GM12878 (cell line): Measurements from ENCODE around the gene PCDHGC3. TPM values are rescaled to one million over a fixed set of nuclear protein-coding genes. Genes with fewer than 3 reads are reported as not detected.

Source experiments
- BACH1 ChIP-seq: fragments of 450-650 bp; IDR thresholded peaks from 2 replicates; pipeline ENCODE4 v1.6.1; 2017; ENCODE audit warnings: mild to moderate bottlenecking, borderline replicate concordance
- BMI1 ChIP-seq: fragments of 450-650 bp; IDR thresholded peaks from 2 replicates; pipeline ENCODE4 v1.6.1; 2016; ENCODE audit warnings: mild to moderate bottlenecking, moderate library complexity, borderline replicate concordance
- CBFB ChIP-seq: IDR thresholded peaks from 2 replicates; pipeline ENCODE4 v1.6.1; 2016; ENCODE audit warnings: antibody characterized with exemption, low read depth
- HDGF ChIP-seq: fragments of 450-650 bp; IDR thresholded peaks from 2 replicates; pipeline ENCODE4 v1.6.1; 2016; ENCODE audit warnings: antibody characterized with exemption
- HSF1 ChIP-seq: fragments of 150-350 bp; IDR thresholded peaks from 2 replicates; pipeline ENCODE4 v1.6.1; 2014; ENCODE audit warnings: mild to moderate bottlenecking, low read depth, low read length
- IRF3 ChIP-seq: fragments of 450-650 bp; IDR thresholded peaks from 2 replicates; pipeline ENCODE4 v1.6.1; 2014; ENCODE audit warnings: mild to moderate bottlenecking
- JUNB ChIP-seq: IDR thresholded peaks from 2 replicates; pipeline ENCODE4 v1.6.1; 2016; ENCODE audit warnings: antibody characterized with exemption, mild to moderate bottlenecking
- KAT2A ChIP-seq: conservative IDR thresholded peaks from 2 replicates; pipeline ENCODE4 v1.6.1; 2011; ENCODE audit warnings: low read depth, low read length; ENCODE audit not compliant: control insufficient read depth
- MLLT1 ChIP-seq: fragments of 450-650 bp; IDR thresholded peaks from 2 replicates; pipeline ENCODE4 v1.6.1; 2016; ENCODE audit warnings: mild to moderate bottlenecking
- PAX5 ChIP-seq: IDR thresholded peaks from 2 replicates; pipeline ENCODE4 v1.6.1; 2011; ENCODE audit warnings: low read depth, low read length, borderline replicate concordance
- PBX3 ChIP-seq: IDR thresholded peaks from 2 replicates; pipeline ENCODE4 v1.6.1; 2011; ENCODE audit warnings: mild to moderate bottlenecking, low read depth, low read length, moderate library complexity; ENCODE audit not compliant: insufficient replicate concordance
- POLR2A ChIP-seq: IDR thresholded peaks from 2 replicates; pipeline ENCODE4 v1.6.1; 2011; ENCODE audit warnings: low read depth, mild to moderate bottlenecking, low read length
- RB1 ChIP-seq: fragments of 450-650 bp; formaldehyde crosslinking; IDR thresholded peaks from 2 replicates; pipeline ENCODE4 v1.6.1; 2017; ENCODE audit warnings: mild to moderate bottlenecking, borderline replicate concordance
- RBBP5 ChIP-seq: fragments of 200-600 bp; sonication (generic); conservative IDR thresholded peaks from 2 replicates; pipeline ENCODE4 v1.6.1; 2016
- SMAD5 ChIP-seq: IDR thresholded peaks from 2 replicates; pipeline ENCODE4 v1.6.1; 2016; ENCODE audit warnings: antibody characterized with exemption, low read depth
- STAT1 ChIP-seq: fragments of 450-650 bp; conservative IDR thresholded peaks from 2 replicates; pipeline ENCODE4 v1.6.1; 2014; ENCODE audit warnings: antibody characterized with exemption, mild to moderate bottlenecking
- SUPT20H ChIP-seq: IDR thresholded peaks from 2 replicates; pipeline ENCODE4 v1.6.1; 2011; ENCODE audit warnings: low read depth, mild to moderate bottlenecking, low read length, moderate library complexity, borderline replicate concordance; ENCODE audit not compliant: control insufficient read depth
- TCF7 ChIP-seq: IDR thresholded peaks from 2 replicates; pipeline ENCODE4 v1.6.1; 2014; ENCODE audit warnings: antibody characterized with exemption, borderline replicate concordance
- USF1 ChIP-seq: IDR thresholded peaks from 2 replicates; pipeline ENCODE4 v1.6.1; 2011; ENCODE audit warnings: borderline replicate concordance, low read depth, mild to moderate bottlenecking, moderate library complexity, mixed read lengths, low read length; ENCODE audit not compliant: insufficient read depth; ENCODE audit errors: extremely low read length
- WRNIP1 ChIP-seq: IDR thresholded peaks from 2 replicates; pipeline ENCODE4 v1.6.1; 2011; ENCODE audit warnings: low read depth, low read length, improper control_type of control experiment, borderline replicate concordance
- YY1 ChIP-seq: IDR thresholded peaks from 2 replicates; pipeline ENCODE4 v1.6.1; 2011; ENCODE audit warnings: low read depth, mild to moderate bottlenecking, low read length
- ZBED1 ChIP-seq: IDR thresholded peaks from 2 replicates; pipeline ENCODE4 v1.6.1; 2016; ENCODE audit warnings: borderline replicate concordance
- ZNF622 ChIP-seq: fragments of 450-650 bp; IDR thresholded peaks from 2 replicates; pipeline ENCODE4 v1.6.1; 2017; ENCODE audit warnings: mild to moderate bottlenecking, inconsistent platforms
- polyA plus RNA-seq, 11 experiments: library from polyadenylated mRNA; depleted of rRNA in 4 of 11; unstranded in 6 of 11; stranded (reverse) in 5 of 11; fragments of >200 nt; fragmentation: Nextera tagmentation in 4 of 11; fragmentation: Illumina TruSeq in 1 of 11; extraction: Ambion mirVana in 4 of 11; extraction: Trizol in 1 of 11; gene quantifications; 1 replicate in 1 of 11; 2 replicates in 10 of 11; pipeline versions ENCODE4 v1.2.1 to v1.2.3, GENCODE V29; 2011 to 2016; ENCODE audit warnings: inconsistent platforms in 2 of 11, missing spikeins in 2 of 11, low read depth in 1 of 11
- total RNA-seq, 4 experiments: library from RNA; depleted of rRNA in 3 of 4; stranded (reverse); fragments of >200 nt in 3 of 4; fragmentation: Illumina TruSeq in 1 of 4; extraction: Trizol in 1 of 4; gene quantifications; 2 replicates each; pipeline versions ENCODE4 v1.2.1 to v1.2.3, GENCODE V29; 2013 to 2021

PCDHGC3 gene
- total and polyA plus RNA-seq, 10 of the 15 experiments (the other 5 are each of a cell fraction or from before 2014, with no cell fraction given) = 0.53 to 22.1 (median 12.0) TPM

GRCh38 chr5:141508798-141509611 is 33.2 kb downstream of the PCDHGC3 start (continued):
- TF ChIP-seq ZNF622 = no peak
- TF ChIP-seq USF1 = no peak
- TF ChIP-seq HSF1 = no peak
- peak; percentile 1; the same call in 1 of the 2 replicates for TF ChIP-seq PAX5
- TF ChIP-seq ZBED1 = peak; percentile 38; the same call in 1 of the 2 replicates
- TF ChIP-seq RBBP5 = no peak
- TF ChIP-seq WRNIP1 = no peak
- no peak for TF ChIP-seq BACH1
- no peak; the same call in 1 of the 2 replicates for TF ChIP-seq POLR2A
- TF ChIP-seq HDGF = no peak
- no peak for TF ChIP-seq JUNB
- no peak for TF ChIP-seq TCF7
- TF ChIP-seq MLLT1 = 0 out of 2 replicates have a peak, but pooled peaks have one; percentile 17
- no peak for TF ChIP-seq IRF3
- TF ChIP-seq KAT2A = no peak
- no peak for TF ChIP-seq STAT1
- TF ChIP-seq CBFB = peak; percentile 82; the same call in 1 of the 2 replicates
- TF ChIP-seq PBX3 = peak; percentile 7
- 0 out of 2 replicates have a peak, but pooled peaks have one; percentile 51 for TF ChIP-seq SMAD5
- TF ChIP-seq SUPT20H = no peak
- no peak for TF ChIP-seq BMI1
- peak; percentile 35; the same call in 1 of the 2 replicates for TF ChIP-seq YY1
- no peak for TF ChIP-seq RB1
